ENCODE data around the gene PDRG1.

GRCh38 chr20:31948008-31948407 lies 3.8 kb downstream of the PDRG1 start:
- no peak for TF ChIP-seq POLR2A (IDR thresholded peaks at IDR 0.05; ENCODE audit: low read length)
- no peak for TF ChIP-seq GATA1 (IDR thresholded peaks at IDR 0.05; ENCODE audit: low read depth, low read length)
